HG03139 (cell line): Measurements from ENCODE around the gene C9orf85.

Source experiments
- ATAC-seq: cut with Tn5 transposase; IDR thresholded peaks from one replicate; pipeline ENCODE4 v1.9.1; 2021; ENCODE audit not compliant: unreplicated experiment

The C9orf85 gene

DNA sequence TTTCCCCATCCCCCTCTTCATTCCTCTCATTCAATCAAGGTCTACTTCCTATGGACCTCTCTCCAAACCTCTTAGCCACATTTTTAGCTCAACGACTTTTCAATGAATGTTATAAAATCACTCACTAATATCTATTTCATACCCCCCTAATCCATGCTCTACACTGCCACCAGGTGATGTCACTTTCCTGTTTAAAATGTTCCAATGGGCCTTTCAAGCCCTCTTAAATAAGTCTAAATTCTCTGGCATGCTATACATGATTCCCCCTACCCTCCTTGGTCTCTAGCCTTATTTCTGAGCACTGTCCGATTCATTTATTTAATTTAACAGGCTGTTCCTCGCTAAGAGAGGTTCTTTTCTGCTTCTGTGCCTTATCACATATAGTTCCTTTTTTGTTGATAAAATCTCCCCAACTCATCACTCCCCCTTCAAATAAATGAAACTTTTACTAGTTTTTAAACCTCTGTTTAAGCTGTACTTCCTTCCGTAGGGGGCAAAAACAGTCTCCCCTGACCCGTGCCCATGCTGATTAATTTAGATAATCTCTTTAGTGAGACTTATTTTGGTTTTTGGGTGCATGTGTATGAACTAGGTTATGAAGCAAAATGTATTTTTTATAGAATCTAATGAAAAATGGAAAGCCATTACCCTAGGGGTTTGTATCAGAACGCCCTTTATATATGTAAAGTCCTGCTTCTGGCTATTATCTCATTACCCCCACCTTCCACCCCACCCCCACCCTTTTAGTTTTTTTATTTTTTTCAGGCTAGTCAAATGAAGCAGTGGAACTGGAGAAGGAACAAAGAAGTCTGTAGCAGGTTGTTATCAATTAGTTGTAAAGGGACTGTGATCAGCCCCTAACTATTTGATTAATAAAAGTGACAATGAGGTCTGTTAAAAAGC, 9.5 kb upstream of the C9orf85 start:
- no peak for ATAC-seq

DNA sequence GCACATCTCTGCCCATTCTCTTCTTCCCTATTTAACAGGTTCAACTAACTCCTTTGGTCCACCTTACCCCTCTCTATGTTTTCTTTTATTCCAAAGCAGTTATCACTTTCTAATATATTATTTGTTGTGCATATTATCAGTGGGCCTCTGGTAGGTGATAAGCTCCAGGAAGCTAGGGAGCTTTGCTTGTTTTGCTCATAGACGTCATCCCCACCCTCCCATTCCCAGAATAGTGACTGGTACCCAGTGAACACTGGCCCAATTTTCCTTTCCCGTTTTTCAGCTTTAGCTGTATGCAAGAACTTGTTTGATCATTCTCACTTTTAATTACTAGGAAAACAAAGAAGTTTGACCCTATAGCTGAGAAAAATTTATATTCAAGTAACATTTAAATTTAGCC, 7.4 kb upstream of the C9orf85 start:
- ATAC-seq: no peak

DNA sequence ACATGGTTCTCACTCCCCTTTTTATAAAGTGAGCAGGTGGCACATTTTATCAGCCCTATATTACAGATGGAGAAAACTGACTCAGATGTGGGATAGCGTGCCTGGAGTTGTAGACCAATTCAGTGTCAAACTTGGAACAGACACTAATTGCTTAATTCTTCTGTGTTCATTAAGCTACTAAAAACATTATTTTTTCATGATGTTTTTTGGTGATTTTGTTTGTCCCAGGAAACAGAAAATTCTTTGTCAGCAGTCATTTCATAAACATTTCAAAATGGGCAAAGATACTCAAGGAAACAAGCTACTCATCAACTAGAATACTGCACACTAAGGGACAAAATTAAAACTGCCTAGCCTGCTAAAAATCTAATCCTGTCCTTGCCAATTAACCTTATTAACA, 2.6 kb upstream of the C9orf85 start:
- ATAC-seq: no peak

DNA sequence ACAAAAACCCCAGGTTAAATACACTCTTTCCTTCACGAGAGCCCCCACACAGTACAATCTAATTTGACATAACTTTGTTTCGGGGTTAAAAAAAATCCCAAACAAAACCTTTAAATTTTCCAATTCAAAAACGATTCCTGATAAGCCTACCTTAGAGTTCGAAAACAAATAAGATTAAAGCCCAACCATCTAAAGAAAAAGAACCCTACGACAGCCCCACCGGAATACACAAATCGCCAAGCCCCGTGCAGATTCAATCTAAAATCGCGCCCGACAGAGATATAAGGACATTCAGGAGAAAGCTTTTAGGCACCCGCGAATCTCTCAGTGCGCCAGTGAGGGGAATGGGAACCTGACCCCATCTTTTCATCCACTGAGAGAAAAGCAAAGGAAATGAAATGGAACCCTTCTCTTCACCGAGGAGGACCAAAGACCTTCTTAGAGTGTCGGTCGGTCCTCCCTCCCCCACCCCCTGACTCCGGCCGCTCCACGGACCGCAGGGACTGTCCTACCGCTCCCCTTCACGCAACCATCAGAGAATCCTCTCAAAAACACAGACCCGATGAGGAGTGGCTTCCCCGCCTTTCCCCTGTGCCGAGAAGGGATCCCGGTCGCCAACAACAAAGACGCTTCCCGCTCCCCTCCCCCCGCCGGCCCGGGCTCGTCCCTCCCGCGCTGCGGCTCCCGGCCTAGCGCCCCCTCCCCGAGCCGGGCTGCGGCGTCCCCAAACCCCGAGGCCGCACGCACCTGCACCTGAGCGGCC, 1.4 kb upstream of the C9orf85 start:
- ATAC-seq: peak; percentile 4

DNA sequence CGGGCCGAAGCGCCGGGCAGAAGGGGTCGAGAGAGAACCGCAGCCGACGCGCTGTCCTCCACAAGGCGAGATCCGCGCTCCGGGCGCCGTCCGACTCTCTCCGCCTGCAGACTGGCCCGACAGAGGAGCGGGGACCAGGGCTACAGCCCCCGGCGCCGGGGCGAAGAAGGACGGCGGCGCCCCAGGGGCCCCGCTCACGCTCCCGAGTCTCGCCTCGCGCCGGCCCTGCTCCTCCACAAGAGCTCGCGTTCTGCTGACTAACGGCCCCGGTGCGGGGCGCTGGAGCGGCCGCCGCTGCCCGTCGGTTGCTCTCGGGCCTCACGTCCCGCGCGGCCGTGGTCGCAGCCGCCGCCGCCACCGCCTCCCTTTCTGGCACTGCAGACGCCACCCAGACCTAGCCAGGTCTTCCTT, 784 bp upstream of the C9orf85 start:
- peak; percentile 14 for ATAC-seq

DNA sequence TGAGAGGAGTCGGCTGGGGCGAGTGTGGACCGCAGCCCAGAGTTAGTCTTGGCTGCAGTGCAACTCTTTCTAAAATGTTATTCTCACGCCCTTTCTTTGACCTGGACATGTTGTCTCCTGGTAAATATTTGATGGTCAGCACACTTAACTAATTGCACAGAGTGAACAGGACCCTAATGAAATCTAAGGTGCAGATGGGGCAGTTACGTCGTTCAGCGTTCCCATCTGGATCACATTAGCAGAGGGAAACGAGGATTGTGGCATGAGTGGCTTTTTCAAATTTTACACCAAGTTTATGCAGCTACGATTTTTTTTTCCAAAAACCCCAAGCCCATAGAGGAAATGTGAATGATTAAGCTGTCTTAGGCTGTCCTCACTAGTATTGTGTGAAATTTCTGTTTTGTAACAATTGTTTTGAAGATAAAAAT, 483 bp downstream of the C9orf85 start:
- ATAC-seq: no peak

DNA sequence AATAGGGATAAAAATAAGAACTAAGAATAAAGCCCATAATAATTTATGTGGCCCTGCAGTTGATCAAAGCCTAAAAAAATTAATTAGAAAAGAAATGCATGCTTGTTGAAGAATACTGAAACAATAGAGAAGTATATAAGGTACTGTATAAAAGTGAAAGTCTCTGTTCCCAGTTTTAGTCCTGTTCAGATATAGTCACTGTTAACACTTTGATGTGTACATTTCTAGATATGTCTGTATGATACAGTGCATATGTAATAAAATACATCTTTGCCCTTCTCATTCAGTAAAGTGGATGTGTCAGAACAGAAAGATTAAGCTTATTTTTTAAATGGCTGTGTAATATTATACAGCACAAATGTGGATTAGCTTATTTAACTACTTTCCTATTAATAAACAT, 4.1 kb downstream of the C9orf85 start:
- ATAC-seq: no peak

DNA sequence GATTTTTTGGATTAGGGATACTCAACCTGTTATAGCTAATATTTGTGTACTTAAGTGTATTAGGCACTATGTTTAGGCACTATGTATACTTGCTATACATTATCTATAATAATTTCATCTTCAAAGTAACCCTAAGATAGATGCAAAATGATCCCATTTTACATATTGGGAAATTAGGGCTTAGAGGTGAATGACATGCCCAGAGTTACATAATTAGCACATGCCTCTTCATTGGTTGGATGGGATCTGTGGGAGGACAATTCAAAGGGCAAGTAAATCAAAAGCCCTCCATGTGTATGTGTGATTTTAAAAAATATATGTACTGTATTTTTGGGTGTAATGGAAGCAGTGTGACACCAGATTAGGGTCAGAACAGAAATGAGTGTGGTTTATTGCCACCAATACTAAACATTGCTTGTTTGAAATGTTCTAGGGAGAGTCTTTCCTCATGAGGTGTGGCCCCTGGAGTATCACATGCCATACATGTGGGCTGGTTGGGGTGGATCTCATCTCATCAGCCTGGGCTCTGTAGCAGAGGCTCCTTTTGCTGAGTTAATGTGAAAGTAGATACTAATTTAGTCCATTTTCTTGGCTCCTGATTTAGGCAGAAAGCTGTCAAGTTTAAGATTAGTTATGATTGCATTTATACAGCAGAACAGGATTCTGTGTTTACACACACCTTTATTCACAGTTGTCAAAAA, 5.5 kb downstream of the C9orf85 start:
- ATAC-seq: no peak

DNA sequence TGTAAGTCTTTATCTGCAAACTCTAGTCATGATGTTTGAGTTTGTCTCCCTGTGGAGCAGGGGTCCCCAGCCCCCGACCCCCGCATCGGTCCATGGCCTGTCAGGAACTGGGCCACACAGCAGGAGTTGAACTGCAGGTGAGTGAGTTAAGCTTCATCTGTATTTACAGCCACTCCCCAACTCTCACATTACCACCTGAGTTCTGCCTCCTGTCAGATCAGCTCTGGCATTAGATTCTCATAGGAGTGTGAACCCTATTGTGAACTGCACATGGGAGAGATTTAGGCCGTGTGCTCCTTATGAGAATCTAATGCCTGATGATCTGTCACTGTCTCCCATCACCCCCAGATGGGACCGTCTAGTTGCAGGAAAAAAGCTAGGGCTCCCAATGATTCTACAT, 7.0 kb downstream of the C9orf85 start:
- ATAC-seq: no peak

DNA sequence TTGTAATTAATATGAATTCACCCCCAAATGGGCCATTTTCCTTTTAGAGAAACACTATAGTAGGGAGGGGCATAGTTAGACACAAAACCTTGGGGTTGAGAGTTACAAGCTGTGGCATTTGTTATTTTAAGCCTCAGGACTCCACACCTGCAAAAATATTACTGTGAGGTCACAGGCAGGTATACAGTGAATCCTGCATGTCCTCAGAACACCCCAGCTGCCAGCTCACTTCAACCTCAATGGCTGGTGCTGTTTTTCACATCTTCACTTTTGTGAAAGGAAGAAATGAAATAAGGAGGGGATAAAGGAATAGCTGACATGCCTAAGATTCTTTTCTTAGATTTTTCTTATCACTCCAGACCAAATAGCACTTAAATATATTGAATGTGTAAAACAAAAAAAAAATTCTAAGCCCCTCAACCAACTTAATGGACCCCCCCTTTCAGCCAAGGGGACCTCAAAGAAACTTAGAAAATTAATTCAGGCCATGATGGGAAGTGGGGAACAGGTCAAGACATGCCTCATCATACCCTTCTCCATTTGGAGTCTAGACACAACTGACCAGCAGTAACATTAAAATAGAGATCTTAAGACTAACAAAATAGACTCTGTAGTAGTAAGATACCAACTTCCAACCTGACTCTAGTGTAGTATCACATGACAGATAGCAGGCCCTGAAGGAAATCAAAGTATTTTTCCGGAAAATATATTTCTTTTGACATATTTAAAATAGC, 9.2 kb downstream of the C9orf85 start:
- ATAC-seq: no peak

DNA sequence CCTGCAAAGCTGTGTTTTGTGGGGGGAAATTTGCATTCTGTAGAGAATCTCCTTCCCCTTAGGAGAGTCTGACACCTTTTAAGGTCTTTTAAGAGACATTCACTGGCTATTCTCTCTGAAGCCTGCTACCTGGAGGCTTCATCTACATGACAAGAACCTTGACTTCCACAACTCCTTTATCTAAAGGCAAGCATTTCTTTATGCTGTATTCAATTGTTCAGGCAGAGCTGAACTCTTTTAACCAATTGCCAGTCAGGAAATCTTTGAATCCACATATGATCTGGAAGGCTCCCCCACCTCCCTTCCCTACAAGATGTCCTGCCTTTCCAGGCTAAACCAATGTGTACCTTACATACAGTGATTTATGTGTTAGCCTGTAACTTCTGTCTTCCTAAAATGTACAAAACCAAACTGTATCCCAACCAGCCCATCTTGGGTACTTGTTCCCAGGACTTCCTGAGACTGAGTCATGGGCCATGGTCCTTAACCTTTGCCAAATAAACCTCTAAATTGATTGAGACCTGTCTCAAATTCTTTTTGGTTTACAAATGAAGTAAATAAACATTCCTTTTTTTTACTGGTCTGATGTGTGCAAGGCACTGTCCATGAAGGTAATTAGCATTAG, 9.9 kb downstream of the C9orf85 start:
- ATAC-seq: no peak

DNA sequence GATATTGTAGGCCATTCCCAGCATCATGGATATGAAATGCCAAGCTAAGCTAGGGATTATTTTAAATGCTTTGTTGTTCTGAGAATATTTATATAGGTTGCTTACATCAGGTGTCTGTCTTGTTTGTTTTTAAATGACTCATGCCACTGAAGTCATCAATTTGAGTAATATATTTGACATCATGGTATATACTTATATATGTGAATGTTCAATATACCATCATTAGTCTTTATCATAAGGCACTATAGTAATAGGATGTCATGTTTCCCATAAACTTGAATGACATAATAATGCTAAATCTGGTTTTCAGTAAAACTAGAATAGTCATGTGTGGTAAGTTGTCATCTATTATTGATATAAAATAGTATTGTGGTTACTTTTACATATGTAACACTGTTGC, 13.1 kb downstream of the C9orf85 start:
- no peak for ATAC-seq

DNA sequence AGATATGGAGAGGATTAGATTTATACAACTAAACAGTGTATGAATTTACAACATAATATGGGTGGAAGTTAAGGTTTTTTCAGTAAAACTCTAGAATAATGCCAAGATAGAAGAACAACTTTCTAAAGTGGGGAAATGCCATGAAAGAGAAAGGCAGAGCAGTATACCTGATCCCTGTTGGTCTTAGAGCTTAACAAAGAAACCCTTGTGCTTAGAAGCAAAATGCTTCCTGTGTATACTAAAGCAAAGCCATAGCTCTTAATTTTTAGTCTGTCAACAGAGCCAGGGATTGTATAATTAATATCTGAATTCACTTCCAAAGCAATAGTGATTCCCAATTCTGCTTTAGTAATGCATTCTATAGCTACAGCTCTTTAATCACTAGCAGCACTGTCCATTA, 14.4 kb downstream of the C9orf85 start:
- no peak for ATAC-seq

DNA sequence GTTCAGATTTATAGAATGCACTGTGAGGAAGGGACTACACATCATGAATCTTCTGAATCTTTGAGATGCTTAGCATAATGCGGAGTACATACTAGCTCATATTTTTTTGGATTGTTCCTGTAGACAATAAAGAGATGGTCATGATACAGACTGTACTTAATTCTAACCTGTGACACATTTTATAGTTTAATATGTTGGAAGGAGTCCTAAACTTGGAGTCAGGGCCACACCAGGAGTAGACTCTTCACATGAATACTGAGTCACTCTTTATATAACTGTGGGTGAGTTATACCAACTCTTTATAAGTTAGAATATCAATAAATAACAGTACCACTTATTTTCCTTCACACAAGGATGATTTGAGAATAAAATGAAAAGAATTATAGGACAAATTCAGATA, 16.9 kb downstream of the C9orf85 start:
- ATAC-seq: no peak

DNA sequence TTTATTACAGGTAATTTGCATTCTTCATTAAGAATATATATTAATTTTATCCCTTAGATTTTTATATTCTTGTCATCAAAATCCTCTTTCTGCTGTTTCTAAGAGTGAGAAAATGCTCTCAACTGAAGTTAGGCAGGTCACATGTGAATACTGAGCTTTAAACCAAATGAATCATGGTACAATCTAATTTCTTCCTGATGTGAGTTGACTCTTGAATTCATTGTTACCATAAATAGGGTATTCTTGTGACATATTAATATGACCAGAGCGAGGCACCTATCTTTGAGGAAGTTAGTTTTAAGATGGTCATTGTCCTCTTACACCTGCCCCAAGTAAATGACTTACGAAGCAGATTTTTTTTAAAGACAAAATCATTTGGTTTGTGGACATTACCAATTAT, 17.4 kb downstream of the C9orf85 start:
- no peak for ATAC-seq

DNA sequence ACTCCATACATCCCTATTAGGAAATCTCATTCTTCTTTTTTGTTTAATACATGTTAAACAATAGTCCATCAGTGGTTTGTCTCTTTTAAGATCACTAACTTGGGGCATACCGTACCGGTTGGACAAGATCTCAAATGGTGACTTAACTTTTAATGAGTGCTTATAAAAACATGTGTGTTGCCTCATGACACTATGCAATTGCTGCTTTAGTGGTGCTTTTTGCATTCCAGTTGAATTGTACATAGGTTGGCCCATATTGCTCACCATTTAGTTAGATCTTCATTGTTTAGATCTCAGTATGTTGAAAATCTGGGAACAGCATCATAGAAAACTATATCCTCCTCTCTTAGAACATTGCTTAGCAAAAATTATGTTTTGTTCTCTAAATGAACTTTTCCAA, 17.8 kb downstream of the C9orf85 start:
- ATAC-seq: no peak

DNA sequence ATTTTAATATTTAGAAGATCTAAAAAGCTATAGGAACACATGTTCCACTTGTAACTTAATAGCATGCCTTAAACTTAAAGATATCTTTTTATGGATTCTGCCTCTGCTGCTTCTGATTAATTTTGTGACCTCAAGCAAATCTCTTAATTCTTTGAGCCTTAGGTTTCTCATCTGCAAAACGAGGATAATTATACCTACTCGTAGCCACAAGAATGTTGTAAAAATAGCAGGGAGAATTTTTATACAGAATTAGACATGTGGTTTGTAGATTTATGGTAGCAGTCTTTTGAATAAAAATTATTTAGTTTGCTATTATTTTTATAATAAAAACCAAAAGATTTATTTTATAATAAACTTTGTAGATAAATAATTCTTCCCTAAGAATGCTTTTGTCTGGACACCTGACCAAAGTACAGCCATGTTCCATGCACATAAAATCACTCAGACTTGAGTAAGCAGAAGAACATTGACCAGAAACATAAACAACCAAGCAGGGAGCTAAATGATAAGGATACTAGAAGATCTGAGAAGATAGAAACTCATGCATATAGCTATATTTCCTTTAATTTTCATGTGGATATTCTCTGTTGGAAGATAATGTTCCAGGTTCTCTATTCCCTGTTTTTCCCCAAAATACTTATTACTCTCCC, 18.5 kb downstream of the C9orf85 start:
- ATAC-seq: no peak

DNA sequence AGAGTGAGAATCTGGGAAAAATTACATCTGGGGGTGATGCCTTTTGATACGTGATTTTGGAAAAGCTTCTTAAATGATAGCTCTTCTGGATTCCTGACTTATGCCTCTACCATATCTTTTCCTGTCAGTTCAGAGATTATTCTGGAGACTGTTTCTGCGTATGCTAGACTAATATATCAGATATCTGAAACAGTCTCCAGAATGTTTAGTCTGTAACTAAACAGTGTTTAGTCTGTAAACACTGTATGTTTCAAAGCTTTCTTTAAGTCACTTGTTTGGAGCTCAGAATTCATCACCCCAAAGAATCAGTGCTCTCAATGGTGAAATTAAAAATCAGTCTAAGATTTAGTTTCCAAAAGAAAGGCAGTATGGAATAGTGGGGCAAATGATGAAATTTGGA, 19.7 kb downstream of the C9orf85 start:
- ATAC-seq: no peak

DNA sequence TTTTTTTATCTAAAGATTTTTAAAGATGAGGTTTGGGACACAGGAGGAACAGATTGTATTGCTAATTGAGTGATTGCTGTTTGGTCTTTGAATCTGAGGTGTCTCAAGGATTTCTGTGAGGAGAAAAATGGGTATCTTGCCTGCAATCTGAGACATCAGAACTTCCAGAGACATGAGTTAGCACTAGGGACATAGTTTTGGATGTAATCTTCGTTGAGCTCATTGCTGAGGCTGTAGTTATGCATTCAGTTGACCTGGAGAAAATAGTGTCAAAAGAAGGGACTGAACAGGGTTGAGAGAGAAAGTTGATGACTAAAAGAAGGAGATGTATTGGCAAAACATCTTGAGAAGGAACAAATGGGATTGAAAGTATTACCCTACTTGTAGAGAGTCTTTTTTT, 24.6 kb downstream of the C9orf85 start:
- no peak for ATAC-seq

DNA sequence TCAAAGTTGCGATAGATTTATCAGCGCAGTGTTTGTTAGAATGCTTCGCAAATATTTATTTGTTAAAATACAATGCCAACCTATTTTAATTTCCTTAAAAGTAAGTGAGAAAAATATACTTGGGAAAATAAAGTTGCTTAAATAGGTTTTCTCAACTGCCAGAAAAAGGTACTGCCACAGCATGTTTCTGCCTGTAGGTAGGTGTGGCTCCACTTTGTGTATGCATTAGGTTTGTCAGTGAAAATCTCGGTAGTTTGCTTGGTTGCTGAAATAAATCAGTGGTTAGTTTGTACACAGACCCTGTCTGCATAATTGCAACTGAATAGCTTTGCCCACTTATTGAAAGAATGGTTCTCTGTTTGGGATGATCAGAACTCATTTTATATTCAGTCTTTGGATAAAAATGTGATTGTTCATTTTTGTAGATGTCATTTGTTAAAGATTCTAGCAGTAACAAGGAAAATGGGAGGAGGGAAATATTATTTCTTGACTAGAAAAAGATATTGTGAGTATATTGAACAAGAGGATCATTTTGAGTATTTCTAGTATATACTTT, 25.7 kb downstream of the C9orf85 start:
- ATAC-seq: no peak
